Measurements from ENCODE around the gene ROMO1.

- TF ChIP-seq CTCF (IDR thresholded peaks at IDR 0.05): no peak
- no peak for TF ChIP-seq POLR2A (IDR thresholded peaks at IDR 0.05)
Observed at GRCh38 chr20:35720165-35721123, 21.2 kb downstream of the ROMO1 start.

Data from prostate gland (tissue), 2 donors.